WTC11 (cell line): Measurements from ENCODE around the gene LCE1E.

Source experiments
- IRF1 ChIP-seq: sonication (generic); formaldehyde crosslinking; IDR thresholded peaks from 2 replicates; pipeline ENCODE4 v1.8.0; 2023; ENCODE audit warnings: missing genetic modification reagents
- SOX15 ChIP-seq: fragments of 250-450 bp; sonication (Bioruptor Pico); IDR thresholded peaks from 2 replicates; pipeline ENCODE4 v1.9.0; 2021; ENCODE audit warnings: mild to moderate bottlenecking
- ZBTB21 ChIP-seq: sonication (generic); formaldehyde crosslinking; IDR thresholded peaks from 2 replicates; pipeline ENCODE4 v1.8.1; 2023; ENCODE audit warnings: mild to moderate bottlenecking, missing genetic modification reagents, borderline replicate concordance
- ZNF425 ChIP-seq: fragments of 250-450 bp; sonication (Bioruptor Pico); conservative IDR thresholded peaks from 2 replicates; pipeline ENCODE4 v1.9.0; 2021; ENCODE audit warnings: mild to moderate bottlenecking

GRCh38 chr1:152786077-152786476, at the start of gene LCE1E:
- TF ChIP-seq ZBTB21 (CRISPR knock-in tag) = no peak
- no peak for TF ChIP-seq ZNF425 (CRISPR knock-in tag)
- TF ChIP-seq IRF1 (CRISPR knock-in tag) = no peak
- no peak for TF ChIP-seq SOX15
